IPS-18a (cell line): ENCODE measurements around the gene PRMT6.
A peak's percentile ranks its signal among the peaks of the same experiment; 100 is the strongest.
"Not testable (repeated sequence)": the region's sequence is repeated elsewhere in the genome, so short reads cannot be mapped to it uniquely, and the experiment has no call there.

ENCODE experiments used
- H3K27ac ChIP-seq: one replicate; pipeline ENCODE4 v1.5.1; 2013; ENCODE audit warnings: low read length
- H3K27me3 ChIP-seq: one replicate; pipeline ENCODE4 v1.6.1; 2013; ENCODE audit warnings: mild to moderate bottlenecking, low read length; ENCODE audit not compliant: control insufficient read depth, insufficient read depth
- H3K36me3 ChIP-seq: one replicate; pipeline ENCODE4 v1.6.1; 2013; ENCODE audit warnings: low read depth, low read length; ENCODE audit not compliant: control insufficient read depth
- H3K4me1 ChIP-seq: one replicate; pipeline ENCODE4 v1.6.1; 2013; ENCODE audit warnings: low read depth, low read length; ENCODE audit not compliant: control insufficient read depth
- H3K4me3 ChIP-seq: one replicate; pipeline ENCODE4 v1.5.1; 2013; ENCODE audit warnings: low read length
- H3K9ac ChIP-seq: one replicate; pipeline ENCODE4 v1.6.1; 2013; ENCODE audit warnings: mild to moderate bottlenecking, low read length, moderate library complexity
- H3K9me3 ChIP-seq: one replicate; pipeline ENCODE4 v1.6.1; 2013; ENCODE audit warnings: low read depth, low read length; ENCODE audit not compliant: control insufficient read depth

Gene PRMT6

GRCh38 chr1:107055919-107056425 lies 502 bp upstream of the PRMT6 start:
- peak overlapping the region; percentile 98 for H3K4me3 ChIP-seq
- H3K27me3 ChIP-seq, H3K27ac ChIP-seq, H3K36me3 ChIP-seq, H3K9me3 ChIP-seq: not testable (repeated sequence)
- H3K9ac ChIP-seq = peak overlapping the region; percentile 93
- H3K4me1 ChIP-seq = peaks cover 11% of the 10 kb centered on the region

DNA sequence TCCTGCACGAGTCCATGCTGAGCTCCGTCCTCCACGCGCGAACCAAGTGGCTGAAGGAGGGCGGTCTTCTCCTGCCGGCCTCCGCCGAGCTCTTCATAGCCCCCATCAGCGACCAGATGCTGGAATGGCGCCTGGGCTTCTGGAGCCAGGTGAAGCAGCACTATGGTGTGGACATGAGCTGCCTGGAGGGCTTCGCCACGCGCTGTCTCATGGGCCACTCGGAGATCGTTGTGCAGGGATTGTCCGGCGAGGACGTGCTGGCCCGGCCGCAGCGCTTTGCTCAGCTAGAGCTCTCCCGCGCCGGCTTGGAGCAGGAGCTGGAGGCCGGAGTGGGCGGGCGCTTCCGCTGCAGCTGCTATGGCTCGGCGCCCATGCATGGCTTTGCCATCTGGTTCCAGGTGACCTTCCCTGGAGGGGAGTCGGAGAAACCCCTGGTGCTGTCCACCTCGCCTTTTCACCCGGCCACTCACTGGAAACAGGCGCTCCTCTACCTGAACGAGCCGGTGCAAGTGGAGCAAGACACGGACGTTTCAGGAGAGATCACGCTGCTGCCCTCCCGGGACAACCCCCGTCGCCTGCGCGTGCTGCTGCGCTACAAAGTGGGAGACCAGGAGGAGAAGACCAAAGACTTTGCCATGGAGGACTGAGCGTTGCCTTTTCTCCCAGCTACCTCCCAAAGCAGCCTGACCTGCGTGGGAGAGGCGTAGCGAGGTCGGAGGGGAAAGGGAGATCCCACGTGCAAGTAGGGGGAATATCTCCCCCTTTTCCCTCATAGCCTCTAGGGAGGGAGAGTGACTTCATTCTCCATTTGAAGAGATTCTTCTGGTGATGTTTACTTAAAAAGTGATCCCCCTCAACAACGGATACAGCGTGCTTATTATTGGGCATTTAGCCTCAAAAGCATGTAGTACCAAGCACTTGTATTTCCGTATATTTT lies 991 bp downstream of the PRMT6 start:
- Histone ChIP-seq H3K27ac (peak overlapping the region; percentile 91), H3K36me3 (peaks cover 4% of the 10 kb centered on the region), H3K27me3 (no peaks in the 10 kb centered on the region), H3K9me3 (no peaks in the 10 kb centered on the region), H3K4me1 (peaks cover 11% of the 10 kb centered on the region), H3K4me3 (peak overlapping the region; percentile 98), H3K9ac (peak overlapping the region; percentile 93)

DNA sequence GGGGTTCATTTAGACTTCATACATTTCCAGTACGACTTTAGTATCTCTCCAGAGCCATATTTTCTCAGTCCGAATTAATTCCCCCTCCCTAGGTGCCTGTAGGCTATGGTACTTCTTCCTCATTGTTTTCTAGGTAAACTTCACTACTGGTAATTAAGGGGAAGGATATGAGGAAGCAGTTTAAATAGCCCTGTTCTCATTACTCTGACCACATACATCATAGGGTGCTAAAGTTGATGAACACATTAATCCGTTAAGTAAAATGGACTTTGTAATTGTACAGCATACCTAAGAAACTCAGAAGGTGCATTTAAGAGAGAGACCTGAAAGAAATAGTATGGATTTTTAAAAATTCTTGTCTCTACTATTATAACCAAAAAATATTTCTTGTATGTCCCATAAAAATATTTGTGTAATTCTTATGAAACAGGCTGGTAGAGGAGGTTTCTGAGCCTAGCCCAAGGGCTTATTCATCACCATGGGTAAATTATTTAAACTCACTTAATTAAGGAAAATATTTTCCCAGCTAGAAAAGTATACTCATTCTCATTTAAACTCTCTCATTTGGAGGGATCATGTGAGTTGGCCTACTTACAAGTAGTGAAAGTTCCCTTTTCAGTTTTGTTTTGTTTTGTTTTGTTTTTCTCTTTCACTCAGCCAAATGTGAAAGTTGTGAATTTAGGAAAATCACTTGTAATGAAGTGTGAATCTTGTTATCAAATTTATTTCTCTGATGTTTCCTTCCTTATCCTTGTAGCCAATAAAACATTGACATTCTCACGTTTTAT lies 2.0 kb downstream of the PRMT6 start:
- no peak overlapping the region for H3K27ac ChIP-seq
- H3K9ac ChIP-seq = peak overlapping the region; percentile 93
- peak overlapping the region; percentile 98 for H3K4me3 ChIP-seq

GRCh38 chr1:107061886-107062285 lies 5.4 kb downstream of the PRMT6 start:
- no peak overlapping the region for H3K9ac ChIP-seq
- H3K27me3 ChIP-seq = no peaks in the 10 kb centered on the region
- no peaks in the 10 kb centered on the region for H3K9me3 ChIP-seq
- H3K4me3 ChIP-seq = no peak overlapping the region
- H3K27ac ChIP-seq = no peak overlapping the region
- peaks cover 4% of the 10 kb centered on the region for H3K36me3 ChIP-seq
- peaks cover 11% of the 10 kb centered on the region for H3K4me1 ChIP-seq

More for the DNA sequence above, 2.0 kb downstream of the PRMT6 start:
- H3K4me1 ChIP-seq = peaks cover 11% of the 10 kb centered on the region
- no peaks in the 10 kb centered on the region for H3K27me3 ChIP-seq
- peaks cover 4% of the 10 kb centered on the region for H3K36me3 ChIP-seq
- H3K9me3 ChIP-seq = no peaks in the 10 kb centered on the region

DNA sequence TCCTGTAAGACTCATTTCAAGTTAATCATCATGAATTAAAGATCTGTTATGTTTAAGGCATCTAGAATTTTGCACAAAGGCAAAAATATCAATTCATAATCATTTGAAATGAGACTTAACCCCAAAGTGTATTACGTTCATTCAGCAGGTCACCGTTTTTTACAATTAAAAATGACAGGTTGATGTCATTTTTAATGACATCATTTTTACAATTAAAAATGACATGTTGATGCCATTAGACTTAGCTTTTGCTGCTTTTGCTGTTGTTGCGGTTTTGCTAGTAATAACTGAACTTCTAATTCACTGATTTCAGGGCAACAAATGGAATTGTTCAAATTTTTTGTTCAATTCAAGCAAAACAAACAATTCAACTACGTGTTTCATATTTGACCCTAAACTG lies 17.0 kb downstream of the PRMT6 start:
- no peak overlapping the region for H3K9ac ChIP-seq
- H3K4me1 ChIP-seq = no peaks in the 10 kb centered on the region
- H3K27ac ChIP-seq = no peak overlapping the region
- H3K27me3 ChIP-seq = no peaks in the 10 kb centered on the region
- no peaks in the 10 kb centered on the region for H3K36me3 ChIP-seq
- H3K9me3 ChIP-seq = no peaks in the 10 kb centered on the region
- H3K4me3 ChIP-seq = no peak overlapping the region

DNA sequence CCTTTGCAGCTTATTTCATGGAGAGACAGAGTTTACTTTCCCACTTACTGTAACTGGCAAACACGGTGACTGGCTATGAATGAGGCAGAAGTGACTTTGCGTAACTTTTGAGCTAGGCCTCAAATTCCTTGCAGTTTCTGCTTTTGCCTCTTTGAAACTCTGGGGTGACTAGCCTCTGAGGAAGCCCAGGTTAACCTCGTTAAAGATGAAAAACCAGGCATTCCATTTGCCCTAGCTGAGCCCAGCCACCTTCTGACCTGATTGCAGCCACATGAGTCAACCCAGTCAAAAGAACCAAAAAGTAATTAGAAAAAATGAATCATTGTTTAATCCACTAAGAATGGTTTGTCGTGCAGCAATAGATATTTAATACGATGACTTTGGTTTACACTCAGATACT lies 20.4 kb downstream of the PRMT6 start:
- H3K9me3 ChIP-seq = no peaks in the 10 kb centered on the region

DNA sequence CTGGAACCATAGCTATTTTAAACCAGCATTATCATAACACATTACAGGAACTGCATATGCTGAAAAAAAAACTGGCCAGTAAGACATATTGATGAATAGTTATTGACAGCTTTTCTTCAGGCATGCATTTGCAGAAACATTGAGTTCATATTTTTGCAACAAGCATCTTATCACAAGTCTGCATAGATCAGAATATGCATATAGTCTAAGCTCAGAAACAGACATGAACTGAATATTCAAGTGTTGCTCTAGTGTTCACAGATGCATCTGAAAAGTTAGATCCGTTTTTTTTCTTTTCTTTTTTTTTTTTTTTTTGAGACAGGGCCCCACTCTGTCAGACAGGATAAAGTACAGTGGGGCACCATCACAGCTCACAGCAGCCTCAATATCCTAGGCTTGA lies 22.8 kb downstream of the PRMT6 start:
- no peak overlapping the region for H3K4me3 ChIP-seq
- no peaks in the 10 kb centered on the region for H3K9me3 ChIP-seq
- no peaks in the 10 kb centered on the region for H3K36me3 ChIP-seq
- no peaks in the 10 kb centered on the region for H3K27me3 ChIP-seq
- H3K4me1 ChIP-seq = no peaks in the 10 kb centered on the region
- no peak overlapping the region for H3K9ac ChIP-seq
- H3K27ac ChIP-seq = no peak overlapping the region

More for the DNA sequence above, 20.4 kb downstream of the PRMT6 start:
- H3K27me3 ChIP-seq = no peaks in the 10 kb centered on the region
- no peak overlapping the region for H3K27ac ChIP-seq
- no peaks in the 10 kb centered on the region for H3K36me3 ChIP-seq
- no peak overlapping the region for H3K4me3 ChIP-seq
- no peaks in the 10 kb centered on the region for H3K4me1 ChIP-seq
- no peak overlapping the region for H3K9ac ChIP-seq

GRCh38 chr1:107081102-107081501 lies 24.6 kb downstream of the PRMT6 start:
- no peak overlapping the region for H3K9ac ChIP-seq
- H3K27me3 ChIP-seq = no peaks in the 10 kb centered on the region
- H3K36me3 ChIP-seq = no peaks in the 10 kb centered on the region
- no peak overlapping the region for H3K4me3 ChIP-seq
- H3K9me3 ChIP-seq = no peaks in the 10 kb centered on the region
- H3K27ac ChIP-seq = no peak overlapping the region
- H3K4me1 ChIP-seq = no peaks in the 10 kb centered on the region

GRCh38 chr1:107091418-107091817 lies 34.9 kb downstream of the PRMT6 start:
- H3K27me3 ChIP-seq = no peaks in the 10 kb centered on the region
- no peak overlapping the region for H3K4me3 ChIP-seq
- H3K27ac ChIP-seq = no peak overlapping the region
- no peak overlapping the region for H3K9ac ChIP-seq
- no peaks in the 10 kb centered on the region for H3K4me1 ChIP-seq
- H3K9me3 ChIP-seq = no peaks in the 10 kb centered on the region
- no peaks in the 10 kb centered on the region for H3K36me3 ChIP-seq

GRCh38 chr1:107093395-107093794 lies 36.9 kb downstream of the PRMT6 start:
- not testable (repeated sequence) for H3K4me3 ChIP-seq, H3K4me1 ChIP-seq, H3K27me3 ChIP-seq, H3K9ac ChIP-seq, H3K36me3 ChIP-seq, H3K27ac ChIP-seq, H3K9me3 ChIP-seq

DNA sequence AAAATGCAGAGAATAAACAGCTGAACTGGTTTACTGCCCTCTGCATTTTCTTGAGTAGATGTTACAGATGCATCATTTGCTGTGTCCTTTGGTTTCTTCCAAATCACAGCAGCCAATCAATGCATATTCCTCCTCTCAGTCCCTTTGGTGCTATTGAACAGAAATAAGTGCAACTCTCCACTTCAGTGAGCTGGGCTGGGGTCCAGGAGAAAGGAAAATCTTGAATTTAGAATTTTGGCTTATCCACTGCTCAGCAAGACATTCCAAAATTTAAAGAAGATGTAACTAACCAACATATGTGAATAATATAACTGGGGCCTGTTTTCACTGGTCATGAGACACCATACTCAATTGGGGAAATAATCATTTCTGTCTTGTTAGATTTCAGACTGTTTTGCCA lies 39.2 kb downstream of the PRMT6 start:
- Histone ChIP-seq H3K27me3 (no peaks in the 10 kb centered on the region), H3K4me1 (no peaks in the 10 kb centered on the region), H3K36me3 (no peaks in the 10 kb centered on the region)

More for the DNA sequence above, 39.2 kb downstream of the PRMT6 start:
- H3K4me3 ChIP-seq = no peak overlapping the region
- no peaks in the 10 kb centered on the region for H3K9me3 ChIP-seq
- no peak overlapping the region for H3K27ac ChIP-seq
- H3K9ac ChIP-seq = no peak overlapping the region
